ENCODE data around the gene HSBP1L1.

Gene HSBP1L1

GRCh38 chr18:79964330-79965118 lies at the start of gene HSBP1L1:
Gene HSBP1L1 (plus strand): TSS chr18:79964643. CDS start chr18:79964736, 93 bp downstream.
- no peak for DNase-seq

- DNase-seq, result no peak
These were observed 49.0 kb upstream of the HSBP1L1 start for GRCh38 chr18:79915161-79916127.

GRCh38 chr18:79916128-79916494 lies 48.3 kb upstream of the HSBP1L1 start:
- DNase-seq, result no peak

GRCh38 chr18:79916546-79917168 lies 47.8 kb upstream of the HSBP1L1 start:
- DNase-seq, result no peak

- no peak for DNase-seq
These were observed 47.1 kb upstream of the HSBP1L1 start for GRCh38 chr18:79917169-79917852.

- no peak for DNase-seq
These were observed 46.4 kb upstream of the HSBP1L1 start for GRCh38 chr18:79917853-79918614.

- no peak for DNase-seq
These were observed 45.8 kb upstream of the HSBP1L1 start for GRCh38 chr18:79918615-79919011.

- DNase-seq, result no peak
These were observed 45.4 kb upstream of the HSBP1L1 start for GRCh38 chr18:79919089-79919488.

GRCh38 chr18:79921984-79922965 lies 42.2 kb upstream of the HSBP1L1 start:
- no peak for DNase-seq

- DNase-seq, result no peak
These were observed 41.5 kb upstream of the HSBP1L1 start for GRCh38 chr18:79922971-79923411.

GRCh38 chr18:79923896-79924585 lies 40.4 kb upstream of the HSBP1L1 start:
- no peak for DNase-seq

GRCh38 chr18:79924814-79925731 lies 39.4 kb upstream of the HSBP1L1 start:
- peak; percentile 19 for DNase-seq

- DNase-seq, result no peak
These were observed 38.1 kb upstream of the HSBP1L1 start for GRCh38 chr18:79926306-79926705.

- no peak for DNase-seq
These were observed 37.5 kb upstream of the HSBP1L1 start for GRCh38 chr18:79926715-79927606.

- DNase-seq, result no peak
These were observed 36.6 kb upstream of the HSBP1L1 start for GRCh38 chr18:79927607-79928562.

GRCh38 chr18:79928563-79928960 lies 35.9 kb upstream of the HSBP1L1 start:
- DNase-seq, result no peak

Data from NCI-H2081 treated with DMSO at 0.1 percent for 48 hours (cell line).